LoVo (cell line): ENCODE results near the gene TLL2.

Experiments
- DNase-seq: peaks from one replicate; pipeline ENCODE4 v3.0.0-alpha.2; 2016; ENCODE audit warnings: low spot score

TLL2 gene

GRCh38 chr10:96319754-96320474 is 193.8 kb downstream of the TLL2 start:
- no peak for DNase-seq

DNA sequence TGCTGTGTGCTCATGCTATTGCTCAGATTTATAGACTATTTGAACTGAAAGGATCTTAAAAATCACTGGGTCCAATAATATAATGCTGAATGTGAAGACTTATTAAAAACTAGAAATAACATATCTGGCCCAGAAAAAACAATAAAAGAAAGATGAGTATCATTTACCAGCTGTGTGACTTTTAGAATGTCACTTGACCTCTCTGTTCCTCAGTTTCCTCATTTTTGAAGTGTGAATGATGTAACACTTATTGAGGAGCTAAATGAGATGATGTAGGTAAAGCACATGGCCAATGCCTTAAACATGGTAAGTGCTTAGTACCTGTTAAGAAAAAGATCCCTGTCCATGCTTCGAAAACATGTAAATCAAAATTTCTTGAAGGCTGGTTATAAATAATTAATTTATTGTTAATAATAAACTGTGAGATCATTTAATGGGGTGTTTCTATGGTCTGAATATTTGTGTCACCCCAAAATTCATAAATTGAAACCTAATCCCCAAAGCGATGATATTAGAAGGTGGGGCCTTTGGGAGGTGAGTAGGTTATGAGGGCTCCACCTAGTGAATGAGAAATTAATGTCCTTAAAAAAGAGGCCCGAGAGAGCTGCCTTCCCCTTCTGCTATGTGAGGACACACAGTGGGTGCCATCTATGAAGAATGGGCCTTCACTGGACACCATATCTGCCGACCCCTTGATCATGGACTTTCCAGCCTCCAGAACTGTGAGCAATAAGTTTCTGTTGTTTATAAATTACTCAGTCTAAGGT is 196.5 kb downstream of the TLL2 start:
- no peak for DNase-seq
